NCI-H2227 (cell line): ENCODE results near the gene SLC7A4.
"Not testable (repeated sequence)": the region's sequence is repeated elsewhere in the genome, so short reads cannot be mapped to it uniquely, and the experiment has no call there.

Source experiments
- DNase-seq: peaks from one replicate; lab custom pipeline; 2025; ENCODE audit not compliant: unreplicated experiment; lab: John Stamatoyannopoulos, UW

SLC7A4 gene

DNA sequence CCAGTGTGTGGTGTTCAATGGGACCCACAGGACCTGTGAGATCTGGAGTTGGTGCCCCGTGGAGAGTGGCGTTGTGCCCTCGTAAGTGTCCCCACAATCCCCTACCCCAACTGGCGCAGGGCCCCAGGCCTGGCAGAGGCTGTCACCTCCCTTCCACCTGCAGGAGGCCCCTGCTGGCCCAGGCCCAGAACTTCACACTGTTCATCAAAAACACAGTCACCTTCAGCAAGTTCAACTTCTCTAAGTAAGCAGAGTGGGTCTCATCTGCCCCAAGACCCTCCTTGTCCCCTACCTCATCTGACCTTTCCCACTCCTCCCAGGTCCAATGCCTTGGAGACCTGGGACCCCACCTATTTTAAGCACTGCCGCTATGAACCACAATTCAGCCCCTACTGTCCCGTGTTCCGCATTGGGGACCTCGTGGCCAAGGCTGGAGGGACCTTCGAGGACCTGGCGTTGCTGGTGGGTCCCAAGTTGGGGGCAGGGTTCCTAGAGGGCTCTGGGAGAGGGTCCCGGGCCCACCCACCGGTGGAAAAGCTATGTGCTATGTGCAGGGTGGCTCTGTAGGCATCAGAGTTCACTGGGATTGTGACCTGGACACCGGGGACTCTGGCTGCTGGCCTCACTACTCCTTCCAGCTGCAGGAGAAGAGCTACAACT lies 9.3 kb downstream of the SLC7A4 start:
- no peak for DNase-seq

DNA sequence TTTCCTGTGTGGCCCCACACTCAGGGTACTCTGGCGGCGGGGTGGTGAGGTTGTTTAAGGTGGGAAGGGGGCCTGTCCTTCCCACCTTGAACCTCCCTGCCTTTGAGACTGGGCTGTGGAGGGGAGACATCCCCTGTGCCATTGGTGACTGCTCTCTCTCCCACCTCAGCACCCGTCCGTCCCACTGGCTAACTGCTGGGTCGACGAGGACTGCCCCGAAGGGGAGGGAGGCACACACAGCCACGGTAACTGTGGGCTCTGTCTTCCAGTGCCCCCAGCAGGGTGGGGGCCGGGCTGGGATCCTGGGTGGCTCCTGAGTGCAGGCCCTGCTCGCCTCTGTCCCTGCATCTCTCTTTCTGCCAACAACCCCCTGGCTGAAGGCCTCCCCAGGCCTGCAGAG lies 9.9 kb downstream of the SLC7A4 start:
- DNase-seq = no peak

DNA sequence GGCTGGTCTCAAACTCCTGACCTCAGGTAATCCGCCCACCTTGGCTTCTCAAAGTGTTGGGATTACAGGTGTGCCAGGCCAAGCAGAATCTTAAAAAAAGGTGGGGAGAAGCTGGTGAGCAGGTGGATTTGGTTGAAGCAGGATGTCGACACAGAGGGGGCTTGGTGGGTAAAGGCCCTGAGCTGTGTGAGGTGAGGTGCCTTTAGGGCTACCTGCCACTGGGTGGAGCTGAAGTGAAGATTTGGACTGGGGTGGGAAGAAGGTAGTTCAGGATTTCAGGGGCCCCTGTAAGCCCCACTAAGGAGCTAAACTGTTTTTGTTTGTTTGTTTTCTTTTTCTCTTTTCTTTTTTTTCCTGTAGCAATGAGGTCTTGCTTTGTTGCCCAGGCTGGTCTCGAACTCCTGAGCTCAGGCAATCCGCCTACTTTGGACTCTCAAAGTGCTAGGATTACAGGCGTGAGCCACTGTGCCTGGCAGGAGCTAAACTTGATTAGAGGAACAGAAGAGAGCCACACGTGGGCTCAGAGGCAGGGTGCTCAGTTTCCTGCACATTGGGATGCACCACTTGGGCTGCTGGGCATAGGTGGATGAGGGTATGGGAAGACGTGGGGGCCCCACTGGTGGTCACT lies 11.4 kb downstream of the SLC7A4 start:
- DNase-seq = no peak

DNA sequence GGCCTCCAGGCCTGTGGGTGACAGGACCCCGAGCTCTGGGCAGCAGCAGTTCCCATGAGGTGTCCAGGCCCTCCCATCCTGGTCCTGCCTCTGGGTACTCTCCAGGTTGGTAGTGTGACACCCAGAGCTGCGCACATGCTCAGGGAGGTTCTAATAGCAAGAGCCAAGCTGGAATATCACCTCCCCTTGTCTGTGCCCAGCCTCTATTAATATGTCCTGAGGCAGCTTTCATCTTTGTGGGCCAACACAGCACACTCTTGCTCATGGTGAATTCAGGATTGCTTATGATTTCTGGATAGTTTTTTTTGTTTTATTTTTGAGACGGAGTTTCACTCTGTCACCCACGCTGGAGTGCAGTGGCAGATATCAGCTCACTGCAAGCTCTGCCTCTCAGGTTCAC lies 14.0 kb downstream of the SLC7A4 start:
- DNase-seq = no peak

DNA sequence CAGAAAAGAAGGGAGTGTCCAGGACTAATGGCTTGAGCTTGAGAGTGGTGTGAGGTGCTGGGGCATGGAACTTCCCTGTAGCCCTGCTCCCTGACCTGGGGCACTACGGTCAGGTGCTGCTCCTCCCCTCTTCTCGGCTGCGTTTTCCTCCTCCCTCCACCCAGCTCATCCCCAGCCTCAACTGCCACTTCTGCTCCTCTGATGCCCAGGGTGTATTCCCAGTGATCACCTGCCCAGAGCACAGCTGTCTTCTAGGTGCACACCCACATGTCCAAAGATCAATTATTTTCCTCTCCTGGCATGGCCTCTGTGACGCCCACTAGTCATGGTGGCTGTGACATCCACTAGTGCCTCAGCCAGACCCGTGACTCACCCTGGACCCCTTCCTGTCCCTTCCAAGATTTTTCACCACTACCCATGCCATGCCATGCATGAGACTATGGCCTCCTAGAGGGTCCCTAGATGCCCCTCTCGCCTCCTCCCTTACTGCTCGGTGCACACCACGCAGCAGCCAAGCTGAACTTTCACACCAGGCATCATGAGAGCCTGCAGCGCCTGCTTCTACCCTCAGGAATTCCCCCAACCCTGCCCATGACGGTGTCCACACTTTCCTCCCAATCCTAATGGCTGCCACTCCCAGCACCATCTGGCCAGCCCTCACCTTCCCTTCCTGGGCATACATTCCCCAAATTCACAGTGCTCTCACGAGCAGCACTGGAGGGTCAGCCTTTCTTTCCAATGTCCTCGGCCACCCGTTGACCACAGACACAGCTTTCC lies 15.5 kb downstream of the SLC7A4 start:
- DNase-seq = no peak

DNA sequence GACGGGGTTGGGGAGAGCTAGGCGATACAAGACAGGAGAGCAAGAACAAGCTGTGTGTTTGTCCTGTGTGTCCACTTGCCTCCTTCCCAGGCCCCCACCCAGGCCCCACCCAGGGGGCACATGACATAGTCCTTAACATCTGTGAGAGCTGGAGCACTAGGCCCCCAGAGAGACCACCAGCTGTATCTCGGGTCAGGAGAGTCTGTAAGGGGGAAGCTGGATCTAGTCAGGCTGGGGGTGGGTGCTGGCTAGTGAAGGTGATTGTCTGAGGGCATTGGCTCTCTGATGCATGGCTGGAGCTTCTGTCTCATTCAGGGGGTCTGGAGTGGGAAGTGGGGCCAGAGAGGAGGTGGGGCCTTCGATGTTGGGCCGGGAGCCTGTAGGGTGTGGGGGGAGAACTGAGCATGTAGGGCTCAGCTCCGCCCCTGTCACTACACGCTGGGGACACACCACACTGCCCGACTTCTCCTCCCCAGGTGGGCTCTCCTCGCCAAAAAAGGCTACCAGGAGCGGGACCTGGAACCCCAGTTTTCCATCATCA lies 16.8 kb downstream of the SLC7A4 start:
- peak; percentile 24 for DNase-seq

DNA sequence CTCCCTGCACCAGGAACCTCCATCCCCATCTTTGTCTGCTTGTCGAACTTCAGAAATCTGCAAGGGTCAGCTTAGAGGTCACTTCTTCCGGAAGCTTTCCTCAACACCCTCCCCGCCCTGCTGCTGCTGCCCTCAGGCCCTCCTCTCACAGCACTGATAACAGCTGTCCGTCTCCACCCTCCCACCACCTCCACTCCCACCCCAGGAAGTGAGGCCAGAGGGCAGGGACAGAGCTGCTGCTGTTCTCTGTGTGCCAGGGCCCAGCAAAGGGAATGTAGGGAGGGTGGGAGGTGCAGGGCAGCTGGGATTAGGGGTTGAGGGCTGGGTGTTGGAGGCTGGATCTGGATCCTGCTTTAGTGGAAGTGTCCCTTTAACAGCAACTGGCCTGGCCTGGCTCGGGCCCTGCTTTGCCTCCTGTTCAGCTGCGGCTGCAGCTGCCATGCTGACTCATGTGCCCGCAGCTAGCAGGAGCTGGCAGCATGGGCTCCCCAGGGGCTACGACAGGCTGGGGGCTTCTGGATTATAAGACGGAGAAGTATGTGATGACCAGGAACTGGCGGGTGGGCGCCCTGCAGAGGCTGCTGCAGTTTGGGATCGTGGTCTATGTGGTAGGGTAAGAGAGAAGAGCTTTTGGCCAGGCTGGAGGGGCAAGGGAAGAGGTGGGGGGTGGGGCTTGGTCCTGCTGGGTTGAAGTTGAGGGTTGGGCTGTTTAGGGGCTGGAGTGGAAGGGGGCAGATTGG lies 17.5 kb downstream of the SLC7A4 start, which contains the start of gene P2RX6:
Gene P2RX6 (plus strand): TSS at position 440 of the 740 bp plus-strand sequence. CDS start 10 bp downstream, at position 450.
- DNase-seq = peak; percentile 71

DNA sequence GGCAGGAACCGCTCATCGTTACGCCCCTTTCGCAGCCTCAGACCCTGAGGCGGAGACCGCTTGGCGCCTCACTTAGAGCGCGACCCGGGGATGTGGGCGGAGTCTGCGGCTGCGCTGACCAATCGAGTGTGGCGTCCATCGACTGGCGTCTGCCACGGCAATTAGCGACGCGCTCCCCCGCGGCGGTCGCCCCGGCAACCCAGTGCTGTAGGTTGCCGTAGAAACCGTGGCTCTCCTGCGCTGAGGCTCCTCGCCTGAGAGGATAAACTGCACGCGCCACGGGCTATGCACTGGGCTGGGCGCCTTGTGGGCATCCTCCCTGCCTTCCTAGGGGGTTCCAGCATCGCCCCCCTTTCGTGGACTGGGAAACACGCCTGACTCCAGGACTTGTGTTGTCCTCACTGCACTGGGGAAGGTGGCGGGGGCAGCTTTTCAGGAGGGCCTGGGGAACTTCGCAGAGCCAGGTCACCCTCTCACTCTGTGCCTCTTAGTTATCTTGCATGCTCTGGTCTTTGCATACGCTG lies 18.1 kb downstream of the SLC7A4 start:
- peak; percentile 99 for DNase-seq

DNA sequence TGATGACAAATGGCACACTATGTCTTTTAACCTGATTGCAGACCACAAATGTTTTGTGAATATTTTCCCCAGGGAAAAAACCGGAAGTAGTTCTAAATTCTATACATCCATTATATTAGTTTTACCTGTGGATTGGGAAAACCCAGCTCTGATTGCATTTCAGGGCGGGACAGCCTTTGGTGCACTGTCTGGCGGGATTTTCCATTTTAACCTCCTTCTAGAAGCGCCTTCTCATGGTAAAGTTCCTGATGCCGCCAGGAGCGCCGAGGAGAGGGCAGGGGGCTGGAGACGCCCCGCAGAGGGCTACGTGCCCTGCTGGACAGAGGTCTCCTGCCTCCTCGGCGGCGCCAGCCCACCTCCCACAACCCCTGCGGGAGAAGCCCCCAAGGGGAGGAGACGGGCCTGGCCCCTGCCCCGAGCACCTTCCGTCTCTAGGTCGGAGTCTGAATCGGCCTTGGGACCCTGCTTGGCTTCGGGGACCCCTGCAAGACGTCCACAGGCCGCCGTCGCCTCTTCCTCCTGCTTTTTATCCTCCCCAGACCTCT lies 18.6 kb downstream of the SLC7A4 start:
- no peak for DNase-seq

DNA sequence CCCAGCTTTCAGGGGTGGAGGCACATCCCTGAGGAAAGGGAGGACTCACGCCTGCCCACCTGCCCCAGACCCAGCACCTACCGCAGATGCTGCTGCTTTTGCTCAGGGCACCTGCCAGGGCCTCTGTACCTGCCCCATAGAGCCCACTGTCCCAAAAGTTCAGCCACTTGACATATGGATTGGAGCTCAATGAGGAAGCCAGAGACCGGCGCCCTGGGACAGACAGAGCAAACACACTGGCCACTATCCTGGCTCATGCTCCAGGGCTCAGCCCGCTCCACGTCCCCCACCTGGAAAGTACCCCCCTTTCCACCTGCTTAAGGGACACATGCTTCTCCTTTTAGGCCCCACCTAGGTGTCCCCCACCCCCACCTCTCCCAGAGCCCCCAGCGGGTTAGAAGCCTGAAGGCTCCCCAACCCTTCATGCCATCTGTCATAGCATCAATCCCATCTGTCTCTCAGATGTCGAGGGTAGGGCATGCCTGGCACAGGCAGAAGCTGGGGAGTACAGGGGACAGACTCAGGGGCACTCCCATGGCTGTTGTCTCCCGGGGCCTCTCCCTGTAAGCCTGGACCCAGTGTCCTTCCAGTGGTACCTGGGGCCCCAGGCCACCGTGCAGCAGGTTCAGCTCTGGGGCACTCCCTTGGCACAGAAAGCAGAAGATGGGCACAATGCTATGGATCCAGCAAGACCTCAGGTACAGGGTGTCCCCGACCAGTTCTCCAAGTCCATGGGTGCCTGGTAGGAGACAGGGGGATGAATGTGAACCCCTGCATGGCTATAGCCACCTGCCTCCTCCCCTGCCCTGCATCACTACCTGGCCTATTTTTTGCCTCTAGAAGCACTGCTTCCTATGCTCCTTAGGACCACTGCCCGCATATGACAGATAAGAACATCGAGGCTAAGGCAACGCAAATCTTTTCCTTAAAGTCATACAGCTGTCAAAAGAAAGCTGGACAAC lies 19.6 kb downstream of the SLC7A4 start:
- DNase-seq = no peak

DNA sequence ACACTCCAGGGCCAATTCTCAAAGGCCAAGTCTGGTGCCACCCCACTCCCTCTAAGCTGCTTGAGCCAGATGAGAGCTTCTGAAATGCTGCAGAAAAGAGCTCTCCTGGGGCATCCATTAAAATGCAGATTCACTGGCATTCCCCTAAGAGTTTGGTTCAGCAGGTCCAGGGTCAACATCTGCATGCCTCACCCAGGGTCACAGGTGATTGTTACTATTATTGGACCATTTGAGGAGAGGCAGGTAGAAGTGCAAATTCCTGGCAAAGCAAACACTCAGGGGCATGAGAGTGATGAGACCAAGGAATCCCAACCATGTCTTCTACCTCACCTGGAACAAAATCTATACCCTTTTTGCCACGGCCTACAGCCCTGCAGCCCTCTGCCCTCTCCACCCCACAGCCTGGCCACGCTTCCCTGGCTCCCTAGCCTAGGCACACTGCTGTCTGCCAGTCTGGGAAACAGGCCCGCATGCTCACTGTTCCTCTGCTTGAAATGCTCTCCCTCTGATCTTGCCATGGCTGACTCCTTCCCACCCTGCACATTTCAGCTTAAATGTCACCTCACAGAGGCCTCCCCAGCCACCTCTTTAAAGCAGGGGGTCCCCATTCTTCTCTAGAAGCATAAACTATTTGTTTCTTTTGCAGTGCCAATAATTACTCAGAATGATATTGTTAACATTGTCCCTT lies 21.8 kb downstream of the SLC7A4 start:
- no peak for DNase-seq

DNA sequence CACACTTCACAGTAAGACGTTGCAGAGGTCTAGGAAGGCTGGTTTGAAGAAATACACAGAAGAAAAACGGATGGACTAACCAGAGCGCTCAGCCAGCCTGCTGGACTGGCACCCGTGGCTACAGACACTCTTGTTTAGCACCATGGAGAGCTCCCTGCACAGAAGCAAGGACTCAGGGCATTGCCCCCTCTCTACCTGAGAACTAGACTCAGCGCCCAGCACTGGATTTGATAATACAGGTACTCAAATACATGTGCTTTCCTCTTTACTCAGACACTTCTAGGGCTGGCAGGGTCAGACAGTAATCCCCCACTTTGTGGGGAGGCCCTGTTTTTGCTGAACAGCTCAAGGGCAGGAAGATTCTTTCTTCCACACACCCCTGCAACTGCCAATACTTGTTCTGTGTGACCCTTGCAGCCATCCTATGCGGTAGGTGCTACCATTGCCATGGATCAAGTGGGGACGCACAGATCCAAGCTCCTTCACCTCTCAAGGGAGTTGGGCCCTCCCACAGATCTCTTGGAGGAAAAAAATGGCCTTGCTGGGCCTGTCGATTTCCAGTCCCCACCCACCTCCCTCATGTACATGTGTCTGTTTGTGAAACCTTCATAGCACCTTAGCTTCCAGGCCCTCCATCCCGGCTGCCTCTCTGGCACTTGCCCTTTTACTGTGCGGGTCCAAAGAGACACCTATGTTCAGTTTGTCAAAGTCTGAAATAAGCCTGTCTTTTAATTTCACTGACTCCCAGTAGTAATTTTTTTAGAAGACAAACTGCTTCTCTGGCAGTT lies 22.5 kb downstream of the SLC7A4 start:
- DNase-seq = no peak

DNA sequence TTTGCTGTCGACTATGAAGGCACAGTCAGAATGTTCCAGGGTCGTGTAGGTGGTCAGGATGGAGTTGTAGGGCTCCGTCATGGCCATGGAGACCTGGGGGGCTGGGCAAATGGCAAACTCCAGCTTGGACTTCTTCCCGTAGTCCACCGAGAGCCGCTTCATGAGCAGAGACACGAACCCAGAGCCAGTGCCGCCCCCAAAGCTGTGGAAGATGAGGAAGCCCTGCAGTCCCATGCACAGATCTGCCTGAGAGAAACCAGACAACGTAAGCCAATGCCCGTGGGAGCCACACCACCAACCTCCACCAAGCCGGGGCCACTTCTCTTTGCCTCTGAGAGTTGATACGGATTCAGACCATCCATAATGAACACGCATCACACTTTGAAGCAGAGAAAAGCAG lies 23.2 kb downstream of the SLC7A4 start:
- not testable (repeated sequence) for DNase-seq

DNA sequence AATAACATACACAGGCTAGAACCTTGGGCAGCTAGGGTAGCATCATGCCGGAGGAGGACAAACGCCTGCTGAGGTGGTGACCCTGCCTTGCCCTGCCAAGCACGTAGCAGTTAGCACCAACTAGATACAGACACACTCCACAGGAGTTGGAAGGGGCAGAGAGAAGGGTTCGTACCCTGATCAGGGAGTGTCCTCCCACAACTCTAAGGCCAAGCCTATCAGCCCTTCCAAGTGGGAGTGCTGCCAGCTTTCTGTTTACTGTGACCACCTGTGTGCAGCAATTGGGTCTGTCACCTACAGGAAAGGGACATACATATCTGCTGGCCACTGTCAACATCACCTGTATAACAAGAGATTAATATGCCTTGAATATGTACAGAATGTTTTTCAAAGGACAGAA lies 28.6 kb downstream of the SLC7A4 start:
- no peak for DNase-seq

DNA sequence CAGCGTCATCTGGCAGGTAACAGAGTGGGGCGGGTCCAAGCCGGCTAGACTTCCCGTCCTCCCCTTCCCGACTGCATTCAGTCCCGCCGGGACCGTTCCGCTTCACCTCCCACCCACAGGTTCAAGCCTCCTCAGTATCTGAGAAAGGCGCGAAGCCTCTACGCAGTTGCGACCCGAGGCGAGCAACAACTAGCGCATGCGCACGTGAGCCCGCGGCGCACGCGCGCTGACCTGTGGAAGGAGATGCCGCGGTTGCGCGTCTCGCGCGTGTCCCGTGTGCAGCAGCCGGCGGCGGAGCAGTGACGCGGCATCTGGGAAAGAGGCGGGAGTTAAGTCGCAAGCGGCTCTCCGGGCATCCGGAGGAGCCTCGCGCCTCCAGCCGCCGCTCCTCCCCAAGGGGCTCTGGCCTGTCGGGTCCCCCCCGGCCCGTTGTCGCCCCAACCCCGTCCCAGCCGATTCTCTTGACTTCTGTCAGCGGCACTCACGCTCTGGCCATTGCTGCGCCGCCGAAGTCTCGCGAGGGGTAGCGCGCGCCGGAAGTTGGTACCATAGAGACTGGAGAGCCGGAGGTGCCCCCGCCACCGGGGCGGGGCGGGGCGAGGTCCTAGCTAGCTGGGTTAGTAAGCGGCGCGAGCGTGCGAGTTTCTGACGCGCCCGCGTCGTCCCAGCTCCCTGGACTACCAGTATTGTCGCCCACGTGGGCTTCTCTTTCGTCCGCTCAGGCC lies 30.6 kb downstream of the SLC7A4 start, which contains the start of gene THAP7:
Gene THAP7 (minus strand): TSS at position 518 of the 725 bp plus-strand sequence. CDS start 207 bp downstream, at position 311.
- DNase-seq = peak; percentile 98

DNA sequence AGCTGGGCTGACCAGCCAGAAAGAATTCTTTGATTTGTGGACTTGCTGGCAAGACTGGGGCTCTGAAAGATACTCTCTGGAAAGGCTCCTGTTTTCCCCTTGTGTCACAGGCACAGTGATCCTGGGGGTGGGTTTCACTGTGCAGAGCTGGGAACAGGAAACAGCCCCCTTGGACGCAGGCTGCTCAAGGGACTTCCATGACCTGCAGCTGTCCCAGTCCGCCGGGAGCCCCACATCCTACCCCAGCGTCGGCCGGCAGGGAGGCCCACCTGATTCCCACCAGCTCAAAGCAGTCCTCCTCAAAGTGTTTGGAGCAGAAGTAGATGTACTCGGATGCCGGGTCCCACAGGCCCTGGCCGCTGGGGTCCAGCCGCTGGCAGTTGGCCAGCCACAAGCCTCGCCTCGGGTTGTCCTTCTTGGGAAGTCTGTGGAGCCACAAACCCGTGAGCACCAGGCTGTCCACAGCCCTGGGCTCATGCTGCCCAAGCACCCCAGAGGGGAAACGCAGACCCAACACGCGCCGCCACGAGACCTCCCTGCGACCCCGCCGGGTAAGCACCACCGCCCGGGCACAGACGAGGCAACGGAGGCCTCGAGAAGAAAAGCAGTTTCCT lies 31.3 kb downstream of the SLC7A4 start:
- DNase-seq = peak; percentile 61
